GM18505 (cell line): ENCODE data around the gene PCNX4.
"Not testable (repeated sequence)": the region's sequence is repeated elsewhere in the genome, so short reads cannot be mapped to it uniquely, and the experiment has no call there.

Source experiments
- ATAC-seq: cut with Tn5 transposase; IDR thresholded peaks from one replicate; pipeline ENCODE4 v1.9.1; 2021; ENCODE audit not compliant: unreplicated experiment
- POLR2A ChIP-seq: IDR thresholded peaks from 4 replicates; pipeline ENCODE4 v1.6.1; 2011; ENCODE audit warnings: borderline replicate concordance; ENCODE audit not compliant: insufficient read depth, insufficient read length; ENCODE audit errors: extremely low read depth

Gene PCNX4

GRCh38 chr14:60092526-60092920, 800 bp downstream of the PCNX4 start:
- TF ChIP-seq POLR2A: no peak
- no peak for ATAC-seq

- no peak for TF ChIP-seq POLR2A
- no peak for ATAC-seq
Observed at GRCh38 chr14:60093080-60093479, 1.4 kb downstream of the PCNX4 start.

GRCh38 chr14:60093606-60094005, 1.9 kb downstream of the PCNX4 start:
- ATAC-seq: no peak
- no peak for TF ChIP-seq POLR2A

GRCh38 chr14:60094306-60094897, 2.7 kb downstream of the PCNX4 start:
- TF ChIP-seq POLR2A: no peak
- no peak for ATAC-seq

- TF ChIP-seq POLR2A: no peak
Observed at GRCh38 chr14:60095231-60095630, 3.5 kb downstream of the PCNX4 start.

GRCh38 chr14:60095781-60096450, 4.2 kb downstream of the PCNX4 start:
- ATAC-seq: no peak
- no peak for TF ChIP-seq POLR2A

More at GRCh38 chr14:60095231-60095630, 3.5 kb downstream of the PCNX4 start:
- no peak for ATAC-seq

- no peak for ATAC-seq
Observed at GRCh38 chr14:60097974-60098373, 6.3 kb downstream of the PCNX4 start.

GRCh38 chr14:60099855-60100254, 8.1 kb downstream of the PCNX4 start:
- not testable (repeated sequence) for ATAC-seq

More at GRCh38 chr14:60097974-60098373, 6.3 kb downstream of the PCNX4 start:
- no peak for TF ChIP-seq POLR2A

DNA sequence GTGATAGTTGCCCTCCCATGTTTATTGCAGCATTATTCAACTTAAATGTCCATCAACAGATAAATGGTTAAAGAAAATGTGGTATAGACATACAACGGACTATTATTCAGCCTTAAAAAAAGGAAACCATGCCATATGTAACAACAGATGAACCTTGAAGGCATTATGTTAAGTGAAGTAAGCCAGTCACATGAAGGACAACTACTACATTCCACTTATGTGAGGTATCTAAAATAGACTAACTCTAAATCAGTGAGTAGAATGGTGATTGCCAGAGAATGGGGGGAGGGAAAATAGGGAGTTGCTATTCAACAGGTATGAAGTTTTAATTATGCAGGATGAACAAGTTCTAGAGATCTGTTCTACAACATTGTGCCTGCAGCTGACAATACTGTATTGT, 10.1 kb downstream of the PCNX4 start:
- no peak for TF ChIP-seq POLR2A
- ATAC-seq: no peak

GRCh38 chr14:60102389-60102788, 10.7 kb downstream of the PCNX4 start:
- ATAC-seq: no peak
- TF ChIP-seq POLR2A: no peak

DNA sequence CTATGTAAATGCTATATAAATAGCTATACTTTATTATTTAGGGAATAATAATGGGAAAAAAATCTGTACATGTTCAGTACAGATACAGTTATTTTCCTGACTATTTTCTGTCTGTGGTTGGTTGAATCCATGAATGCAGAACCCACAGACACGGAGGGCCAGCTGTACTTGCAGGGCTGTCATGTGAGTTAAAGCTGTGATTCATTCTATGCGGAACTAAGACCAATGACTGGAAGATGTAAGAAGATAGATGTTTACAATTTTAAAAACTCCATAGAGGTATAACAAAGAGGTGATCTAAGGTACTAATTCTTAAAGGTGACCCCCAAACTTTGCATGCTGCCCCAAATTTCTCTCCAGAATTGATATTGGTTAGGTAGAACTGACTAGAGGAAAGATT, 14.6 kb downstream of the PCNX4 start:
- ATAC-seq: no peak
- TF ChIP-seq POLR2A: no peak

GRCh38 chr14:60107477-60107876, 15.8 kb downstream of the PCNX4 start:
- ATAC-seq: no peak
- TF ChIP-seq POLR2A: no peak

GRCh38 chr14:60111732-60112131, 20.0 kb downstream of the PCNX4 start:
- TF ChIP-seq POLR2A: no peak
- ATAC-seq: no peak

DNA sequence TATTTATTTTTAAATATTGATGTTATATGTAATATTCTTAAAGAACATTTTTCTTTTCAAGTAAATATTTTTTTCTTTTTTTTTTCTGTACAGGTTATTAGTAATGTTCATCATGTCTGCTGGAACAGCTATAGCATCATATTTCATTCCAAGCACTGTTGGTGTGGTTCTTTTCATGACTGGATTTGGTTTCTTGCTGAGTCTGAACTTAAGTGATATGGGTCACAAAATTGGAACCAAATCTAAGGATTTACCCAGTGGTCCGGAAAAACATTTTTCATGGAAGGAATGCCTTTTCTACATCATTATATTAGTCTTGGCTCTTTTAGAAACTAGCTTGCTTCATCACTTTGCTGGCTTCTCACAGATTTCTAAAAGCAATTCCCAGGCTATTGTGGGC, 23.2 kb downstream of the PCNX4 start:
- no peak for ATAC-seq

More for the DNA sequence above, 23.2 kb downstream of the PCNX4 start:
- TF ChIP-seq POLR2A: no peak
